GM23338 (cell line): ENCODE data around the gene ANKS1B. TPM values are rescaled to one million over a fixed set of nuclear protein-coding genes. Genes with fewer than 3 reads are reported as not detected.

Experiments
- ATAC-seq: fragments of 200-7000 bp; cut with Tn5 transposase; 3 replicates; pipeline ENCODE4 v1.9.1; 2020
- DNase-seq: peaks from one replicate; pipeline ENCODE4 v3.0.0-alpha.2; 2015; ENCODE audit warnings: low spot score
- H2AFZ ChIP-seq: fragments of 200-600 bp; sonication (generic); 2 replicates; pipeline ENCODE4 v1.8.0; 2016; ENCODE audit warnings: antibody characterized with exemption, mild to moderate bottlenecking, moderate library complexity
- H3F3A ChIP-seq: fragments of 200-600 bp; sonication (generic); replicated peaks from 2 replicates; pipeline ENCODE4 v1.8.0; 2017; ENCODE audit warnings: antibody characterized with exemption, mixed run types, low read depth
- H3K27ac ChIP-seq: fragments of 200-600 bp; sonication (generic); 2 replicates; pipeline ENCODE4 v1.6.1; 2016; ENCODE audit warnings: low read depth
- H3K27me3 ChIP-seq: fragments of 200-600 bp; sonication (generic); 2 replicates; pipeline ENCODE4 v1.8.0; 2016; ENCODE audit warnings: mild to moderate bottlenecking, mixed run types, moderate library complexity; ENCODE audit not compliant: insufficient read depth
- H3K36me3 ChIP-seq: fragments of 200-600 bp; sonication (generic); 2 replicates; pipeline ENCODE4 v1.8.0; 2016; ENCODE audit warnings: mild to moderate bottlenecking; ENCODE audit not compliant: insufficient read depth
- H3K4me1 ChIP-seq: fragments of 200-600 bp; sonication (generic); 2 replicates; pipeline ENCODE4 v1.8.0; 2016; ENCODE audit warnings: mild to moderate bottlenecking, moderate library complexity; ENCODE audit not compliant: insufficient read depth
- H3K4me2 ChIP-seq: fragments of 200-600 bp; sonication (generic); 2 replicates; pipeline ENCODE4 v1.7.1; 2017; ENCODE audit warnings: mixed run types
- H3K4me3 ChIP-seq: fragments of 200-600 bp; sonication (generic); 2 replicates; pipeline ENCODE4 v1.6.1; 2016; ENCODE audit warnings: mixed run types
- H3K79me2 ChIP-seq: fragments of 200-600 bp; sonication (generic); replicated peaks from 2 replicates; pipeline ENCODE4 v1.8.0; 2017; ENCODE audit warnings: mild to moderate bottlenecking; ENCODE audit not compliant: insufficient read depth
- H3K9me2 ChIP-seq: fragments of 200-600 bp; sonication (generic); 2 replicates; pipeline ENCODE4 v1.8.0; 2017; ENCODE audit not compliant: insufficient read depth
- H4K20me1 ChIP-seq: fragments of 200-600 bp; sonication (generic); replicated peaks from 2 replicates; pipeline ENCODE4 v1.8.0; 2017; ENCODE audit warnings: mild to moderate bottlenecking; ENCODE audit not compliant: insufficient read depth
- H3K27ac Mint-ChIP-seq: 2 replicates; pipeline ENCODE4 v1.8.0; 2020; ENCODE audit warnings: inconsistent platforms, mild to moderate bottlenecking, moderate library complexity, mixed read lengths
- H3K27me3 Mint-ChIP-seq: 3 replicates; pipeline ENCODE4 v1.8.0; 2022; ENCODE audit warnings: low read depth, mild to moderate bottlenecking, moderate library complexity, mixed read lengths, inconsistent platforms; ENCODE audit not compliant: insufficient read depth, poor library complexity
- H3K36me3 Mint-ChIP-seq: 3 replicates; pipeline ENCODE4 v1.8.0; 2021; ENCODE audit warnings: low read depth, mild to moderate bottlenecking, inconsistent platforms, moderate library complexity, mixed read lengths
- H3K4me1 Mint-ChIP-seq: 3 replicates; pipeline ENCODE4 v1.8.0; 2020; ENCODE audit warnings: mild to moderate bottlenecking, inconsistent platforms, mixed read lengths
- H3K4me3 Mint-ChIP-seq: 3 replicates; pipeline ENCODE4 v1.8.0; 2021; ENCODE audit warnings: moderate library complexity, mild to moderate bottlenecking, inconsistent platforms, mixed read lengths
- H3K9me3 Mint-ChIP-seq: 3 replicates; pipeline ENCODE4 v1.8.0; 2020; ENCODE audit warnings: moderate library complexity, mild to moderate bottlenecking, inconsistent platforms, mixed read lengths
- CREB1 ChIP-seq: fragments of 250-450 bp; sonication (Bioruptor Pico); IDR thresholded peaks from 2 replicates; pipeline ENCODE4 v1.5.0; 2020; ENCODE audit warnings: low read depth, mild to moderate bottlenecking, moderate library complexity
- CTCF ChIP-seq, 2 experiments: fragments of 200-600 bp in 1 of 2; sonication (generic) in 1 of 2; conservative IDR thresholded peaks; 2 replicates each; pipeline versions ENCODE4 v1.5.1 to v1.6.1; 2016 to 2017; ENCODE audit warnings: antibody characterized with exemption in 2 of 2, low read depth in 2 of 2, mild to moderate bottlenecking in 2 of 2, moderate library complexity in 1 of 2
- EZH2 ChIP-seq: fragments of 200-600 bp; sonication (generic); IDR thresholded peaks from one replicate; pipeline ENCODE4 v1.8.0; 2017; ENCODE audit warnings: antibody characterized with exemption, mild to moderate bottlenecking, low read depth; ENCODE audit not compliant: unreplicated experiment
- EZH2phosphoT487 ChIP-seq: fragments of 200-600 bp; sonication (generic); IDR thresholded peaks from one replicate; pipeline ENCODE4 v1.8.1; 2018; ENCODE audit warnings: antibody characterized with exemption; ENCODE audit not compliant: unreplicated experiment
- NANOG ChIP-seq: IDR thresholded peaks from 2 replicates; pipeline ENCODE4 v1.6.1; 2016; ENCODE audit warnings: antibody characterized with exemption, borderline replicate concordance
- ZNF114 ChIP-seq: fragments of 250-450 bp; sonication (Bioruptor Pico); IDR thresholded peaks from 2 replicates; pipeline ENCODE4 v1.5.0; 2020; ENCODE audit warnings: mild to moderate bottlenecking, moderate library complexity
- ZNF331 ChIP-seq: fragments of 250-450 bp; sonication (Bioruptor Pico); IDR thresholded peaks from 2 replicates; pipeline ENCODE4 v1.5.0; 2020; ENCODE audit warnings: low read depth, mild to moderate bottlenecking, moderate library complexity
- polyA plus RNA-seq: library from polyadenylated mRNA; unstranded; fragments of >200 nt; fragmentation: Nextera tagmentation; extraction: Ambion mirVana; gene quantifications from 2 replicates; pipeline ENCODE4 v1.2.1, GENCODE V29; 2016
- total RNA-seq: library from RNA; depleted of rRNA; stranded (reverse); fragments of >200 nt; shearing (Covaris generic); gene quantifications from 2 replicates; pipeline ENCODE4 v1.2.3, GENCODE V29; 2014
- TF ChIP-seq, protein P1 (sequence below): fragments of 250-450 bp; sonication (Bioruptor Pico); IDR thresholded peaks from 2 replicates; pipeline ENCODE4 v1.5.0; 2020; ENCODE audit warnings: mild to moderate bottlenecking, moderate library complexity
- TF ChIP-seq, protein P2 (sequence below): IDR thresholded peaks from 2 replicates; pipeline ENCODE4 v1.6.1; 2016; ENCODE audit warnings: antibody characterized with exemption

Gene ANKS1B
- total and polyA plus RNA-seq, 2 experiments from 2014 or later = 4.3 to 5.8 TPM

GRCh38 chr12:99523853-99524252 lies 460.9 kb downstream of the ANKS1B start (continued):
- TF ChIP-seq, protein P1, sequence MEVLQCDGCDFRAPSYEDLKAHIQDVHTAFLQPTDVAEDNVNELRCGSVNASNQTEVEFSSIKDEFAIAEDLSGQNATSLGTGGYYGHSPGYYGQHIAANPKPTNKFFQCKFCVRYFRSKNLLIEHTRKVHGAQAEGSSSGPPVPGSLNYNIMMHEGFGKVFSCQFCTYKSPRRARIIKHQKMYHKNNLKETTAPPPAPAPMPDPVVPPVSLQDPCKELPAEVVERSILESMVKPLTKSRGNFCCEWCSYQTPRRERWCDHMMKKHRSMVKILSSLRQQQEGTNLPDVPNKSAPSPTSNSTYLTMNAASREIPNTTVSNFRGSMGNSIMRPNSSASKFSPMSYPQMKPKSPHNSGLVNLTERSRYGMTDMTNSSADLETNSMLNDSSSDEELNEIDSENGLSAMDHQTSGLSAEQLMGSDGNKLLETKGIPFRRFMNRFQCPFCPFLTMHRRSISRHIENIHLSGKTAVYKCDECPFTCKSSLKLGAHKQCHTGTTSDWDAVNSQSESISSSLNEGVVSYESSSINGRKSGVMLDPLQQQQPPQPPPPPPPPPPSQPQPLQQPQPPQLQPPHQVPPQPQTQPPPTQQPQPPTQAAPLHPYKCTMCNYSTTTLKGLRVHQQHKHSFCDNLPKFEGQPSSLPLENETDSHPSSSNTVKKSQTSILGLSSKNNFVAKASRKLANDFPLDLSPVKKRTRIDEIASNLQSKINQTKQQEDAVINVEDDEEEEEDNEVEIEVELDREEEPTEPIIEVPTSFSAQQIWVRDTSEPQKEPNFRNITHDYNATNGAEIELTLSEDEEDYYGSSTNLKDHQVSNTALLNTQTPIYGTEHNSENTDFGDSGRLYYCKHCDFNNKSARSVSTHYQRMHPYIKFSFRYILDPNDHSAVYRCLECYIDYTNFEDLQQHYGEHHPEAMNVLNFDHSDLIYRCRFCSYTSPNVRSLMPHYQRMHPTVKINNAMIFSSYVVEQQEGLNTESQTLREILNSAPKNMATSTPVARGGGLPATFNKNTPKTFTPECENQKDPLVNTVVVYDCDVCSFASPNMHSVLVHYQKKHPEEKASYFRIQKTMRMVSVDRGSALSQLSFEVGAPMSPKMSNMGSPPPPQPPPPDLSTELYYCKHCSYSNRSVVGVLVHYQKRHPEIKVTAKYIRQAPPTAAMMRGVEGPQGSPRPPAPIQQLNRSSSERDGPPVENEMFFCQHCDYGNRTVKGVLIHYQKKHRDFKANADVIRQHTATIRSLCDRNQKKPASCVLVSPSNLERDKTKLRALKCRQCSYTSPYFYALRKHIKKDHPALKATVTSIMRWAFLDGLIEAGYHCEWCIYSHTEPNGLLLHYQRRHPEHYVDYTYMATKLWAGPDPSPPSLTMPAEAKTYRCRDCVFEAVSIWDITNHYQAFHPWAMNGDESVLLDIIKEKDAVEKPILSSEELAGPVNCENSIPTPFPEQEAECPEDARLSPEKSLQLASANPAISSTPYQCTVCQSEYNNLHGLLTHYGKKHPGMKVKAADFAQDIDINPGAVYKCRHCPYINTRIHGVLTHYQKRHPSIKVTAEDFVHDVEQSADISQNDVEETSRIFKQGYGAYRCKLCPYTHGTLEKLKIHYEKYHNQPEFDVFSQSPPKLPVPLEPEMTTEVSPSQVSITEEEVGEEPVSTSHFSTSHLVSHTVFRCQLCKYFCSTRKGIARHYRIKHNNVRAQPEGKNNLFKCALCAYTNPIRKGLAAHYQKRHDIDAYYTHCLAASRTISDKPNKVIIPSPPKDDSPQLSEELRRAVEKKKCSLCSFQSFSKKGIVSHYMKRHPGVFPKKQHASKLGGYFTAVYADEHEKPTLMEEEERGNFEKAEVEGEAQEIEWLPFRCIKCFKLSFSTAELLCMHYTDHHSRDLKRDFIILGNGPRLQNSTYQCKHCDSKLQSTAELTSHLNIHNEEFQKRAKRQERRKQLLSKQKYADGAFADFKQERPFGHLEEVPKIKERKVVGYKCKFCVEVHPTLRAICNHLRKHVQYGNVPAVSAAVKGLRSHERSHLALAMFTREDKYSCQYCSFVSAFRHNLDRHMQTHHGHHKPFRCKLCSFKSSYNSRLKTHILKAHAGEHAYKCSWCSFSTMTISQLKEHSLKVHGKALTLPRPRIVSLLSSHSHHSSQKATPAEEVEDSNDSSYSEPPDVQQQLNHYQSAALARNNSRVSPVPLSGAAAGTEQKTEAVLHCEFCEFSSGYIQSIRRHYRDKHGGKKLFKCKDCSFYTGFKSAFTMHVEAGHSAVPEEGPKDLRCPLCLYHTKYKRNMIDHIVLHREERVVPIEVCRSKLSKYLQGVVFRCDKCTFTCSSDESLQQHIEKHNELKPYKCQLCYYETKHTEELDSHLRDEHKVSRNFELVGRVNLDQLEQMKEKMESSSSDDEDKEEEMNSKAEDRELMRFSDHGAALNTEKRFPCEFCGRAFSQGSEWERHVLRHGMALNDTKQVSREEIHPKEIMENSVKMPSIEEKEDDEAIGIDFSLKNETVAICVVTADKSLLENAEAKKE (CRISPR knock-in tag) = no peak
- TF ChIP-seq ZNF331 (no peak), NANOG (no peak), ZNF114 (CRISPR knock-in tag) (no peak), CREB1 (CRISPR knock-in tag) (no peak)
- TF ChIP-seq, protein P2, sequence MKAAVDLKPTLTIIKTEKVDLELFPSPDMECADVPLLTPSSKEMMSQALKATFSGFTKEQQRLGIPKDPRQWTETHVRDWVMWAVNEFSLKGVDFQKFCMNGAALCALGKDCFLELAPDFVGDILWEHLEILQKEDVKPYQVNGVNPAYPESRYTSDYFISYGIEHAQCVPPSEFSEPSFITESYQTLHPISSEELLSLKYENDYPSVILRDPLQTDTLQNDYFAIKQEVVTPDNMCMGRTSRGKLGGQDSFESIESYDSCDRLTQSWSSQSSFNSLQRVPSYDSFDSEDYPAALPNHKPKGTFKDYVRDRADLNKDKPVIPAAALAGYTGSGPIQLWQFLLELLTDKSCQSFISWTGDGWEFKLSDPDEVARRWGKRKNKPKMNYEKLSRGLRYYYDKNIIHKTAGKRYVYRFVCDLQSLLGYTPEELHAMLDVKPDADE = no peak

DNA sequence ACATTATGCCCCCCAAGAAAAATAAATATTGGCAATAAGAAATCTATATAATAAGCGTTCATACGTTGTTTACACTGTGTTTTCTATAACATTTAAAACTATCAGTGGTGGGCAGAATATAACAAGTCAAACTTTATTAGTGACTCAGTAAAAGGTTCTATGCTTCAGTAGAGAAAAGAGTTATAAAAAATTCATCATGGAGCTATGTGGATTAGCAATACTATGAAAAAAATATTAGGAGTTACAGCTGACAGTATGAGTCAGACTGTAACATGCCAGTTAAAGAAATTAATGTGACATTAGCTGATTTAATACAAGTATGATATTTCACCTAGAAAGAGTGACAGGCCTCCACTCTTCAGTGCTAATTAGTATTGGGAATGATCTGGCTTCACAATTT lies 462.3 kb downstream of the ANKS1B start:
- Histone ChIP-seq H3K27ac (no peak overlapping the region), H2AFZ (no peak overlapping the region), H3K9me2 (peaks cover 3% of the 10 kb centered on the region; the same call in 1 of the 2 replicates), H3K4me1 (no peaks in the 10 kb centered on the region), H3F3A (no peaks in the 10 kb centered on the region), H3K4me2 (no peak overlapping the region), H3K27me3 (no peaks in the 10 kb centered on the region), H3K4me3 (no peak overlapping the region), H4K20me1 (no peaks in the 10 kb centered on the region), H3K79me2 (no peaks in the 10 kb centered on the region), H3K36me3 (no peaks in the 10 kb centered on the region)
- no peak for ATAC-seq
- H3K27me3 Mint-ChIP-seq = no peaks in the 10 kb centered on the region
- DNase-seq = no peak
- no peak overlapping the region for H3K27ac Mint-ChIP-seq
- H3K36me3 Mint-ChIP-seq = no peaks in the 10 kb centered on the region
- no peak for TF ChIP-seq CREB1 (CRISPR knock-in tag)
- no peak for TF ChIP-seq EZH2
- no peak for TF ChIP-seq NANOG
- no peak for TF ChIP-seq EZH2phosphoT487
- no peak for TF ChIP-seq CTCF (conservative IDR thresholded peaks at IDR 0.05; ENCODE audit: low read depth in 2 of 2)
- peaks cover 2% of the 10 kb centered on the region; the same call in 1 of the 3 replicates for H3K4me1 Mint-ChIP-seq
- H3K9me3 Mint-ChIP-seq = no peaks in the 10 kb centered on the region
- no peak overlapping the region for H3K4me3 Mint-ChIP-seq
